H9 (cell line): ENCODE measurements around the gene GPR107. TPM values are rescaled to one million over a fixed set of nuclear protein-coding genes. Genes with fewer than 3 reads are reported as not detected.
A peak's percentile ranks its signal among the peaks of the same experiment; 100 is the strongest.

Source experiments
- DNase-seq: peaks from one replicate; pipeline ENCODE4 v3.0.0-alpha.2; 2017
- H2AFZ ChIP-seq: one replicate; pipeline ENCODE4 v1.6.1; 2013; ENCODE audit warnings: mild to moderate bottlenecking, low read length, control low read depth, moderate library complexity
- H2AK5ac ChIP-seq: 2 replicates; pipeline ENCODE4 v1.6.1; 2013; ENCODE audit warnings: low read length, control low read depth, mixed read lengths; ENCODE audit not compliant: insufficient read length
- H2BK120ac ChIP-seq: one replicate; pipeline ENCODE4 v1.6.1; 2013; ENCODE audit warnings: low read depth, mild to moderate bottlenecking, low read length, control low read depth, inconsistent platforms; ENCODE audit not compliant: poor library complexity, severe bottlenecking
- H2BK12ac ChIP-seq: 2 replicates; pipeline ENCODE4 v1.6.1; 2013; ENCODE audit warnings: low read length, control low read depth, mixed read lengths, low read depth; ENCODE audit not compliant: insufficient read length
- H2BK15ac ChIP-seq: 2 replicates; pipeline ENCODE4 v1.6.1; 2013; ENCODE audit warnings: low read depth, low read length, control low read depth
- H2BK20ac ChIP-seq: one replicate; pipeline ENCODE4 v1.6.1; 2013; ENCODE audit warnings: low read depth, mild to moderate bottlenecking, low read length, control low read depth, inconsistent platforms; ENCODE audit not compliant: poor library complexity, severe bottlenecking
- H2BK5ac ChIP-seq: 2 replicates; pipeline ENCODE4 v1.6.1; 2013; ENCODE audit warnings: low read length, control low read depth, mixed read lengths; ENCODE audit not compliant: insufficient read length
- H3K14ac ChIP-seq: 2 replicates; pipeline ENCODE4 v1.6.1; 2013; ENCODE audit warnings: low read length, control low read depth; ENCODE audit not compliant: insufficient read depth
- H3K18ac ChIP-seq: 2 replicates; pipeline ENCODE4 v1.6.1; 2013; ENCODE audit warnings: low read depth, mild to moderate bottlenecking, mixed read lengths, low read length, control low read depth; ENCODE audit not compliant: insufficient read length
- H3K23ac ChIP-seq: 2 replicates; pipeline ENCODE4 v1.6.1; 2013; ENCODE audit warnings: low read length, control low read depth, mixed read lengths, low read depth; ENCODE audit not compliant: insufficient read length
- H3K23me2 ChIP-seq: 2 replicates; pipeline ENCODE4 v1.6.1; 2013; ENCODE audit warnings: low read depth, mild to moderate bottlenecking, mixed read lengths, low read length, control low read depth; ENCODE audit not compliant: insufficient read length, poor library complexity, severe bottlenecking
- H3K27ac ChIP-seq: 2 replicates; pipeline ENCODE4 v1.5.1; 2013; ENCODE audit warnings: low read length, control low read depth, mixed read lengths, low read depth; ENCODE audit not compliant: insufficient read length
- H3K27me3 ChIP-seq: 2 replicates; pipeline ENCODE4 v1.6.1; 2013; ENCODE audit warnings: low read length, control low read depth, inconsistent platforms; ENCODE audit not compliant: insufficient read depth
- H3K4ac ChIP-seq: 2 replicates; pipeline ENCODE4 v1.6.1; 2013; ENCODE audit warnings: low read depth, mild to moderate bottlenecking, control low read depth, inconsistent platforms, low read length, moderate library complexity
- H3K4me1 ChIP-seq: 2 replicates; pipeline ENCODE4 v1.6.1; 2013; ENCODE audit warnings: low read length, control low read depth, inconsistent platforms; ENCODE audit not compliant: insufficient read depth
- H3K4me2 ChIP-seq: 2 replicates; pipeline ENCODE4 v1.6.1; 2013; ENCODE audit warnings: low read length, control low read depth, mixed read lengths; ENCODE audit not compliant: insufficient read length, insufficient read depth
- H3K56ac ChIP-seq: 2 replicates; pipeline ENCODE4 v1.6.1; 2013; ENCODE audit warnings: low read depth, mild to moderate bottlenecking, mixed read lengths, low read length, control low read depth; ENCODE audit not compliant: insufficient read length
- H3K79me1 ChIP-seq: 2 replicates; pipeline ENCODE4 v1.6.1; 2013; ENCODE audit warnings: low read depth, mild to moderate bottlenecking, moderate library complexity, low read length, control low read depth, inconsistent platforms; ENCODE audit not compliant: insufficient read depth, poor library complexity, severe bottlenecking
- H3K79me2 ChIP-seq: 2 replicates; pipeline ENCODE4 v1.6.1; 2013; ENCODE audit warnings: low read length, control low read depth, inconsistent platforms; ENCODE audit not compliant: insufficient read depth
- H3K9ac ChIP-seq: 2 replicates; pipeline ENCODE4 v1.6.1; 2013; ENCODE audit warnings: low read length, control low read depth, mixed read lengths; ENCODE audit not compliant: insufficient read length; ENCODE audit errors: extremely low read depth
- H3K9me3 ChIP-seq: one replicate; pipeline ENCODE4 v1.6.1; 2013; ENCODE audit warnings: low read depth, low read length, inconsistent platforms; ENCODE audit not compliant: control insufficient read depth
- H3T11ph ChIP-seq: one replicate; pipeline ENCODE4 v1.6.1; 2013; ENCODE audit warnings: mild to moderate bottlenecking, low read length, control low read depth, inconsistent platforms
- H4K20me1 ChIP-seq: one replicate; pipeline ENCODE4 v1.6.1; 2013; ENCODE audit not compliant: control insufficient read depth, insufficient read length, insufficient read depth
- H4K5ac ChIP-seq: 2 replicates; pipeline ENCODE4 v1.6.1; 2013; ENCODE audit warnings: low read depth, mild to moderate bottlenecking, mixed read lengths, low read length, control low read depth; ENCODE audit not compliant: insufficient read length
- H4K8ac ChIP-seq: replicated peaks from 2 replicates; pipeline ENCODE4 v1.6.1; 2013; ENCODE audit warnings: low read length, control low read depth, mixed read lengths, low read depth; ENCODE audit not compliant: insufficient read length
- H4K91ac ChIP-seq: 2 replicates; pipeline ENCODE4 v1.6.1; 2013; ENCODE audit warnings: low read depth, mild to moderate bottlenecking, moderate library complexity, mixed read lengths, low read length, control low read depth; ENCODE audit not compliant: insufficient read length
- H3K27ac Mint-ChIP-seq, 3 experiments: 2 replicates in 2 of 3; 3 replicates in 1 of 3; pipeline ENCODE4 v1.8.0; 2020 to 2021; ENCODE audit warnings: mixed read lengths in 3 of 3, mild to moderate bottlenecking in 1 of 3, moderate library complexity in 1 of 3
- H3K27me3 Mint-ChIP-seq: 2 replicates; pipeline ENCODE4 v1.8.0; 2021; ENCODE audit warnings: low read depth, mild to moderate bottlenecking, moderate library complexity, mixed read lengths
- H3K36me3 Mint-ChIP-seq, 3 experiments: 2 replicates in 2 of 3; 3 replicates in 1 of 3; pipeline ENCODE4 v1.8.0; 2020 to 2021; ENCODE audit warnings: low read depth in 3 of 3, mixed read lengths in 3 of 3; ENCODE audit not compliant: insufficient read depth in 1 of 3
- H3K4me1 Mint-ChIP-seq, 2 experiments: 2 replicates each; pipeline ENCODE4 v1.8.0; 2020; ENCODE audit warnings: mixed read lengths in 2 of 2
- H3K4me3 Mint-ChIP-seq, 2 experiments: 2 replicates in 1 of 2; 3 replicates in 1 of 2; pipeline ENCODE4 v1.8.0; 2020 to 2021; ENCODE audit warnings: mild to moderate bottlenecking in 2 of 2, mixed read lengths in 2 of 2, moderate library complexity in 1 of 2
- H3K9me3 Mint-ChIP-seq, 2 experiments: 2 replicates in 1 of 2; 3 replicates in 1 of 2; pipeline ENCODE4 v1.8.0; 2020; ENCODE audit warnings: mild to moderate bottlenecking in 2 of 2, mixed read lengths in 2 of 2, moderate library complexity in 1 of 2
- total RNA-seq: library from RNA; stranded (reverse); gene quantifications from 2 replicates; pipeline ENCODE4 v1.2.1, GENCODE V29; 2021
- TF ChIP-seq, protein P1 (sequence below): fragments of 200-600 bp; sonication (generic); conservative IDR thresholded peaks from 3 replicates; pipeline ENCODE4 v1.8.0; 2021; ENCODE audit warnings: antibody characterized with exemption, mild to moderate bottlenecking

The GPR107 gene
- total RNA-seq, 1 experiment from 2014 or later = 38.0 TPM

DNA sequence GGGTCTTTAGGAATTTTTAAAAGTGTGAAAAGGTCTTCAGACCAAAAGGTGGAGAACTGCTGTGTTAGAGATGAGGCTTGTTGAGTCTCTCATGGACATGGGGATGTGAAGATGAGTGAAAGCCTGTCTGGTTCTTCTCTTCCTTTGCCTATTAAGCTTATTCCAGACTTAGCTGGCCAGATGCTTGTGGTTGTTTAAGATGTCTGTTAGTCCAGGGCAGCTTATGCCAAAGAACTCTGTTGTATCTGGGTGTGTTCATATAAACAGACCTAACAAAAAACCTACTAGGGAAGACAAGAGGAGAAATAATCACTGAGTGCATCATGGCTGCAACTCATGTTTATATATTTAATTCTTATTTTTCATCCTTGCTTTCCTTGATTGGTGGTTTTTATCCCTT lies 61.0 kb downstream of the GPR107 start:
- no peaks in the 10 kb centered on the region for H3K9me3 Mint-ChIP-seq
- H2BK15ac ChIP-seq = no peak overlapping the region
- H4K91ac ChIP-seq = no peak overlapping the region
- no peaks in the 10 kb centered on the region for H4K20me1 ChIP-seq
- H3K79me1 ChIP-seq = no peaks in the 10 kb centered on the region
- no peak overlapping the region for H2BK12ac ChIP-seq
- H2AK5ac ChIP-seq = no peak overlapping the region
- no peak overlapping the region for H3K23ac ChIP-seq
- H2BK20ac ChIP-seq = no peak overlapping the region
- H3K56ac ChIP-seq = no peak overlapping the region
- H3K9ac ChIP-seq = no peak overlapping the region
- no peak overlapping the region for H3K27ac ChIP-seq
- DNase-seq = no peak
- peaks cover 30% of the 10 kb centered on the region in 2 experiments for H3K4me1 Mint-ChIP-seq
- H3K23me2 ChIP-seq = no peaks in the 10 kb centered on the region
- H2AFZ ChIP-seq = no peak overlapping the region
- no peaks in the 10 kb centered on the region for H3K79me2 ChIP-seq
- H3K36me3 Mint-ChIP-seq = peaks cover 0 to 26% (median 15%) of the 10 kb centered on the region in 3 experiments; a peak in 6 of 7 replicates
- H3K14ac ChIP-seq = no peak overlapping the region
- no peak overlapping the region for H4K5ac ChIP-seq
- no peak overlapping the region for H3K4me3 Mint-ChIP-seq
- no peak overlapping the region for H2BK5ac ChIP-seq
- TF ChIP-seq, protein P1, sequence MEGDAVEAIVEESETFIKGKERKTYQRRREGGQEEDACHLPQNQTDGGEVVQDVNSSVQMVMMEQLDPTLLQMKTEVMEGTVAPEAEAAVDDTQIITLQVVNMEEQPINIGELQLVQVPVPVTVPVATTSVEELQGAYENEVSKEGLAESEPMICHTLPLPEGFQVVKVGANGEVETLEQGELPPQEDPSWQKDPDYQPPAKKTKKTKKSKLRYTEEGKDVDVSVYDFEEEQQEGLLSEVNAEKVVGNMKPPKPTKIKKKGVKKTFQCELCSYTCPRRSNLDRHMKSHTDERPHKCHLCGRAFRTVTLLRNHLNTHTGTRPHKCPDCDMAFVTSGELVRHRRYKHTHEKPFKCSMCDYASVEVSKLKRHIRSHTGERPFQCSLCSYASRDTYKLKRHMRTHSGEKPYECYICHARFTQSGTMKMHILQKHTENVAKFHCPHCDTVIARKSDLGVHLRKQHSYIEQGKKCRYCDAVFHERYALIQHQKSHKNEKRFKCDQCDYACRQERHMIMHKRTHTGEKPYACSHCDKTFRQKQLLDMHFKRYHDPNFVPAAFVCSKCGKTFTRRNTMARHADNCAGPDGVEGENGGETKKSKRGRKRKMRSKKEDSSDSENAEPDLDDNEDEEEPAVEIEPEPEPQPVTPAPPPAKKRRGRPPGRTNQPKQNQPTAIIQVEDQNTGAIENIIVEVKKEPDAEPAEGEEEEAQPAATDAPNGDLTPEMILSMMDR = no peak
- H3K4me2 ChIP-seq = no peak overlapping the region
- no peak overlapping the region for H3K4ac ChIP-seq
- H3K18ac ChIP-seq = no peak overlapping the region
- H3K27me3 ChIP-seq = no peaks in the 10 kb centered on the region
- no peaks in the 10 kb centered on the region for H3K9me3 ChIP-seq
- H3K27me3 Mint-ChIP-seq = no peaks in the 10 kb centered on the region
- no peak overlapping the region for H4K8ac ChIP-seq
- no peak overlapping the region for H3T11ph ChIP-seq
- H2BK120ac ChIP-seq = no peak overlapping the region
- H3K4me1 ChIP-seq = peaks cover 10% of the 10 kb centered on the region; the same call in 1 of the 2 replicates
- H3K27ac Mint-ChIP-seq = peak overlapping the region in 2 of 3 experiments; percentile 47 to 83; a peak in 1 of 7 replicates
